Suprapubic skin (tissue), 4 donors: ENCODE data around the gene EFCAB6.

Experiments used
- CTCF ChIP-seq, 2 donors: fragments of 200-600 bp in 1 of 2; fragments of 450-650 bp in 1 of 2; sonication (generic) in 1 of 2; IDR thresholded peaks; one replicate each; pipeline ENCODE4 v1.5.1; 2016 to 2019; ENCODE audit warnings: antibody characterized with exemption in 2 of 2, mild to moderate bottlenecking in 1 of 2, moderate library complexity in 1 of 2
- POLR2A ChIP-seq, 2 donors: fragments of 450-650 bp; IDR thresholded peaks; one replicate each; pipeline ENCODE4 v1.6.1; 2017; ENCODE audit warnings: antibody characterized with exemption in 2 of 2, mild to moderate bottlenecking in 2 of 2, moderate library complexity in 2 of 2
- POLR2AphosphoS5 ChIP-seq, 3 donors: sonication (generic); formaldehyde crosslinking; IDR thresholded peaks; one replicate each; pipeline ENCODE4 v1.6.1; 2017; ENCODE audit warnings: antibody characterized with exemption in 3 of 3

GRCh38 chr22:43580271-43580750 is 231.8 kb downstream of the EFCAB6 start:
- TF ChIP-seq POLR2A (IDR thresholded peaks at IDR 0.05) (no peak), CTCF (IDR thresholded peaks at IDR 0.05) (no peak), POLR2AphosphoS5 (IDR thresholded peaks at IDR 0.05) (no peak)
